ENCODE results near the gene AGPAT3. TPM values are rescaled to one million over a fixed set of nuclear protein-coding genes. Genes with fewer than 3 reads are reported as not detected.
A peak's percentile ranks its signal among the peaks of the same experiment; 100 is the strongest.

Gene AGPAT3
- total RNA-seq, 4 donors from 2014 or later = 28.0 to 36.5 (median 32.2) TPM

DNA sequence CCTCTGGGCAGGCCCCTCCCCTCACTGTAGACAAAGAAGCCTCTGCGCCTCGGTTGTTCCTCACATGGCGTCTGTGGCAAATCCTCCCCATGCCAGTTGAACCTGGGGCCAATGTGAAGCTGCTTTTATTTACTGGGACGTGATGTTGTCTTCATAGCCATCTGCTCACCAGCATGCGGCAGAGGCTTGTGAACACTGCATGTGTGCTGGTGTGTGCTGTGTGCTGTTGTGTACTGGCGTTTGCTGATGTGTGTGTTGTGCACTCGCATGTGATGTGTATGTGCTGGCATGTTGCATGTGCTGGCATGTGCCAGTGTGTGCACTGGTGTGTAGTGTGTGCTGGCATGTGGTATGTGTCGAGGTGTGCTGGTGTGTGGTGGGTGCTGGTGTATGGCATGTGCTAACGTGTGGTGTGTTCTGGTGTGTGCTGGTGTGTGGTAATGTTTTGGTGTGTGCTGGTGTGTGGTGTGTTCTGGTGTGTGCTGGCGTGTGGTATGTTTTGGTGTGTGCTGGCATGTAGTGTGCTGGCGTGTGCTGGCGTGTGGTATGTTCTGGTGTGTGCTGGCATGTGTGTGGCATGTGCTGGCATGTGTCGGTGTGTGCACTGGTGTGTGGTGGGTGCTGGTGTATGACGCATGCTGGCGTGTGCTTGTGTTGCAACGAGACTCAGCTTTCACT is 109.9 kb downstream of the AGPAT3 start:
- H3K27me3 ChIP-seq = no peaks in the 10 kb centered on the region
- WGBS = 76% methylated on average over 15 of the region's 16 CpGs
- intact Hi-C loops (cut with DNase I) = no loop called here
- no peak for DNase-seq (ENCODE audit: extremely low spot score)
- no peaks in the 10 kb centered on the region for H3K9me3 ChIP-seq
- H3K4me1 ChIP-seq = peaks cover 0 to 12% (median 9%) of the 10 kb centered on the region in 4 donors
- no peak overlapping the region for H3K4me3 ChIP-seq
- TF ChIP-seq POLR2A (IDR thresholded peaks at IDR 0.05; ENCODE audit: low read depth) (no peak), EP300 (IDR thresholded peaks at IDR 0.05) (no peak), POLR2AphosphoS5 (IDR thresholded peaks at IDR 0.05) (no peak)
- TF ChIP-seq, protein P1, sequence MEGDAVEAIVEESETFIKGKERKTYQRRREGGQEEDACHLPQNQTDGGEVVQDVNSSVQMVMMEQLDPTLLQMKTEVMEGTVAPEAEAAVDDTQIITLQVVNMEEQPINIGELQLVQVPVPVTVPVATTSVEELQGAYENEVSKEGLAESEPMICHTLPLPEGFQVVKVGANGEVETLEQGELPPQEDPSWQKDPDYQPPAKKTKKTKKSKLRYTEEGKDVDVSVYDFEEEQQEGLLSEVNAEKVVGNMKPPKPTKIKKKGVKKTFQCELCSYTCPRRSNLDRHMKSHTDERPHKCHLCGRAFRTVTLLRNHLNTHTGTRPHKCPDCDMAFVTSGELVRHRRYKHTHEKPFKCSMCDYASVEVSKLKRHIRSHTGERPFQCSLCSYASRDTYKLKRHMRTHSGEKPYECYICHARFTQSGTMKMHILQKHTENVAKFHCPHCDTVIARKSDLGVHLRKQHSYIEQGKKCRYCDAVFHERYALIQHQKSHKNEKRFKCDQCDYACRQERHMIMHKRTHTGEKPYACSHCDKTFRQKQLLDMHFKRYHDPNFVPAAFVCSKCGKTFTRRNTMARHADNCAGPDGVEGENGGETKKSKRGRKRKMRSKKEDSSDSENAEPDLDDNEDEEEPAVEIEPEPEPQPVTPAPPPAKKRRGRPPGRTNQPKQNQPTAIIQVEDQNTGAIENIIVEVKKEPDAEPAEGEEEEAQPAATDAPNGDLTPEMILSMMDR (IDR thresholded peaks at IDR 0.05) = no peak
- H3K27ac ChIP-seq (replicated peaks in 1 of 4) = no peak overlapping the region
- H3K36me3 ChIP-seq = peaks cover 16 to 75% (median 63%) of the 10 kb centered on the region in 4 donors

DNA sequence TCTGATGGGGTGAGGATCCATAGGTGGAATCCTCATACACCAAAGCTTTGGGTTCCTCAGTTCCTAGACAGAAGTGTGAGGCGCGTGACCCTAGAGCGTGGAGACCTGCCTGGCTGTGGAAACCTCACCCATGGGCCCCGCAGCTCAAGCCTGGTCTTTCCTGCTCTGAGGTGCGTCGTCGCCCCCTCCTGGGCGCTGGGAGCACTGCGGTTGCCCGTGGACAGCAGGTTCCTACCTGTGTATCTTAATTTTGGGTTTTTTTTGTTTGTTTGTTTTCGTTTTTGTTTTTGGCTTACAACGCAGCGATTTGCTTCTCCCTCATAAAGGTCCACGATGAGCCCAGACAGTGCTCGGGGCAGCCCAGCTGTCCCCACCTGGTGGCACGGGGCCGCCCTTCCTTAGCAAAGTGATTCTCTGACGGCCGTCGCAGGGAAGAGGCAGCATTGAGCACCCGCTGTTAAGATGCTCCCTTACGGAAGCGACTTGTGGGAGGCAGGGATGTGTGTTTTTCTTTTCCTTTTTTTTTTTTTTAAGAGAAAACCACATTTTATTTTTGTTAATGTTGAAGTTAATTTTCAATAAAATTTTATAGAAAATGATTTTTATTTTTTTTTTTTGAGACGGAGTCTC is 110.6 kb downstream of the AGPAT3 start:
- intact Hi-C loops (cut with DNase I) = no loop called here
- peak in 1 of 2 donors; percentile 31 for TF ChIP-seq POLR2AphosphoS5 (IDR thresholded peaks at IDR 0.05)
- TF ChIP-seq POLR2A (IDR thresholded peaks at IDR 0.05; ENCODE audit: low read depth) = no peak
- TF ChIP-seq, protein P1 (IDR thresholded peaks at IDR 0.05) = peak; percentile 91 to 96 (median 95)
- TF ChIP-seq EP300 (IDR thresholded peaks at IDR 0.05) = no peak
- 24% methylated on average over 24 of the region's 24 CpGs for WGBS

DNA sequence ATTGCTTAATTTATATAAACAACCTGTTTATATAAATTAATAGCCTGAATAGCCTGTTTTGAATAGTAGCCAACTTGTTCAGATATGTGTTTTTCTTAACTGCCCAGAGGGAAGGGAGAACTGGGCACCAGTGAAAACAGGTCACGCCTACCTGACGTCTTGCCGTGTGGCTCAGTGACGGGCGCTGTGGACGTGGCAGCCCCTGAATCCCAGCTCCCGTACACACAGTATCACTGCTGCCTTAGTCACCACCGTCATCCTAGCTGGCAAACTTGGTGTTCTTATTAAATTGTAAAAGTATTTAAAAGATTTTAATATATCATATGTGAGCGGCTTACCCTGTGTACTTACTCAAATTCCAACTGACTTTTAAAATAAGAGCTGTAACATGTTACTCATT is 111.6 kb downstream of the AGPAT3 start:
- no peak overlapping the region for H3K27ac ChIP-seq (replicated peaks in 1 of 4)
- no peak overlapping the region for H3K4me3 ChIP-seq
- WGBS = 83% methylated on average over 9 of the region's 9 CpGs
- peaks cover 15 to 75% (median 62%) of the 10 kb centered on the region in 4 donors for H3K36me3 ChIP-seq
- no peak for DNase-seq (ENCODE audit: extremely low spot score)
- no peaks in the 10 kb centered on the region for H3K27me3 ChIP-seq
- TF ChIP-seq, protein P1 (IDR thresholded peaks at IDR 0.05) = no peak
- TF ChIP-seq POLR2AphosphoS5 (IDR thresholded peaks at IDR 0.05) = no peak
- no peak for TF ChIP-seq POLR2A (IDR thresholded peaks at IDR 0.05; ENCODE audit: low read depth)
- TF ChIP-seq EP300 (IDR thresholded peaks at IDR 0.05) = no peak
- intact Hi-C loops (cut with DNase I) = no loop called here
- no peaks in the 10 kb centered on the region for H3K9me3 ChIP-seq
- peaks cover 0 to 12% (median 9%) of the 10 kb centered on the region in 4 donors for H3K4me1 ChIP-seq

More for the DNA sequence above, 110.6 kb downstream of the AGPAT3 start:
- DNase-seq (ENCODE audit: extremely low spot score) = peak; percentile 95
- Histone ChIP-seq H3K4me3 (no peak overlapping the region), H3K36me3 (peaks cover 12 to 75% (median 62%) of the 10 kb centered on the region in 4 donors), H3K27ac (replicated peaks in 1 of 4) (no peak overlapping the region), H3K4me1 (peaks cover 0 to 12% (median 9%) of the 10 kb centered on the region in 4 donors), H3K9me3 (no peaks in the 10 kb centered on the region), H3K27me3 (no peaks in the 10 kb centered on the region)

DNA sequence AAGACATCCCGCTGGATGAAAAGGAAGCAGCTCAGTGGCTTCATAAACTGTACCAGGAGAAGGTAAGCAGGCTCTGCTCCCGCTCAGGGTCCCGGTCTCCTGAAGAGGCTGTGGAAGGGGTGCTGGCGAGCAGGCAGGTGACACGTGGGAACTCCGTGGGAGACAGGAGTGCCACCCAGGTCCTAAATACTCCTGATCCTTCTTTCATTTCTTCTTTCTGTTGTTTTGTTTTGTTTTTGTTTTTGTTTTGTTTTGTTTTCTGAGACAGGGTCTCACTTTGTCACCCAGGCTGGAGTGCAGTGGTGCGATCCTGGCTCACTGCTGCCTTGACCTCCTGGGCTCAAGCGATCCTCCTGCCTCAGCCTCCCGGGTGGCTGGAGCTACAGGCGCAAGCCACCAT is 113.0 kb downstream of the AGPAT3 start:
- Histone ChIP-seq H3K4me3 (no peak overlapping the region), H3K27ac (replicated peaks in 1 of 4) (no peak overlapping the region), H3K9me3 (no peaks in the 10 kb centered on the region), H3K27me3 (no peaks in the 10 kb centered on the region), H3K36me3 (peaks cover 16 to 75% (median 62%) of the 10 kb centered on the region in 4 donors), H3K4me1 (peaks cover 0 to 12% (median 8%) of the 10 kb centered on the region in 4 donors)
- 93% methylated on average over 10 of the region's 10 CpGs for WGBS
- intact Hi-C loops (cut with DNase I) = no loop called here
- TF ChIP-seq POLR2AphosphoS5 (IDR thresholded peaks at IDR 0.05) = no peak
- TF ChIP-seq, protein P1 (IDR thresholded peaks at IDR 0.05) = no peak
- TF ChIP-seq POLR2A (IDR thresholded peaks at IDR 0.05; ENCODE audit: low read depth) = no peak
- no peak for TF ChIP-seq EP300 (IDR thresholded peaks at IDR 0.05)
- DNase-seq (ENCODE audit: extremely low spot score) = no peak

All from esophagus muscularis mucosa (tissue), 4 donors.